Left colon (tissue), 2 donors: ENCODE results near the gene CERS6. TPM values are rescaled to one million over a fixed set of nuclear protein-coding genes. Genes with fewer than 3 reads are reported as not detected.
A peak's percentile ranks its signal among the peaks of the same experiment; 100 is the strongest.

Experiments
- ATAC-seq: fragments of 200-7000 bp; cut with Tn5 transposase; one replicate; pipeline ENCODE4 v1.9.1; 2020; ENCODE audit warnings: mild to moderate bottlenecking, moderate library complexity
- DNase-seq, 2 donors: peaks; one replicate each; pipeline ENCODE4 v3.0.0-alpha.2; 2020
- intact Hi-C, 2 donors: fragments of 100-400 bp; cut with DNase I in 1 of 2; cut with micrococcal nuclease in 1 of 2; formaldehyde crosslinking; loops; one replicate each; pipeline versions ENCODE4 v1.11.2 to v1.14.0; 2022; cut with DNase I, micrococcal nuclease
- total RNA-seq, 2 donors: library from RNA; stranded (reverse); fragmentation: NEBNext Ultra II Directional; extraction: Animal tissue kit (Norgen Biotek cat#: 25700); gene quantifications; one replicate each; pipeline ENCODE4 v1.2.1, GENCODE V29; 2021
- donor health status: DM: no; HTN: no; CAD: no.
- donor health status: DM: yes; HTN: yes; CAD: no.

CERS6 gene
- total RNA-seq, 2 donors from 2014 or later = 64.4 to 67.2 TPM

DNA sequence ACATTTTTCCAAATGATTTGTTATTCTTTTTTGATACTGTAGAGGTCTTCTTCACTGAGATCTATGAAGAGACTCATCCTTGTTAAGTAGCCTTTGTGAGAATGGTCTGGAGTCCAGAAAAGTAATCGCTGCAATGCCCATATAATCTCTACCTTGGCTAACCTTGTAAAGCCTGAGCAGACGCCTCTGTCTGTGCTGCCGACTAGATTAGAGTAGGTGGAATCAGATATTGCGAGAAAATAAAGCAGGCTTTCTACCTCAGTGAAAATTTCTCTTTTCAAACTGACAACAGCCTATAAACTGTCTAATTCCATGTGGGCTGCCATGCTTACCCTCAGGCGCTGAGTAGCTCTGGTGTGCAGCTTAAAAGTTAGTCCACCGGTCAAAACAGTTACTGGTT lies 17.5 kb upstream of the CERS6 start:
- intact Hi-C loops = no loop called here
- ATAC-seq (no peak), DNase-seq (no peak)

DNA sequence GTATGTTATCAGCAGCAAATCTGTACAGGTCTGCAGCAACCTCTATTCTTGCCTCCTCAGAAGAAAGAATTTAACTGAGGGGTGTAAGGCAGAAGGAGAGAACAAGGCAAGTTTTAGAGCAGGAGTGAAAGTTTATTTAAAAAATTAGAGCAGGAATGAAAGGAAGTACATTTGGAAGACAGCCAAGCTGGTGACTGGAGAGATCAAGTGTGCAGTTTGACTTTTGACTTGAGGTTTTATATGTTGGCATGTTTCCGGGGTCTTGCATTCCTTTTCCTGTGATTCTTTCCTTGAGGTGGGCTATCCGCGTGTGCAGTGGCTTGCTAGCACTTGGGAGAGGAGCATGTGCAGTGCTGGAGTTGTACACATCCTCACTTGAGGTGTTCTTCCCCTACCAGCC lies 16.5 kb upstream of the CERS6 start:
- intact Hi-C loops = no loop called here
- DNase-seq = no peak

DNA sequence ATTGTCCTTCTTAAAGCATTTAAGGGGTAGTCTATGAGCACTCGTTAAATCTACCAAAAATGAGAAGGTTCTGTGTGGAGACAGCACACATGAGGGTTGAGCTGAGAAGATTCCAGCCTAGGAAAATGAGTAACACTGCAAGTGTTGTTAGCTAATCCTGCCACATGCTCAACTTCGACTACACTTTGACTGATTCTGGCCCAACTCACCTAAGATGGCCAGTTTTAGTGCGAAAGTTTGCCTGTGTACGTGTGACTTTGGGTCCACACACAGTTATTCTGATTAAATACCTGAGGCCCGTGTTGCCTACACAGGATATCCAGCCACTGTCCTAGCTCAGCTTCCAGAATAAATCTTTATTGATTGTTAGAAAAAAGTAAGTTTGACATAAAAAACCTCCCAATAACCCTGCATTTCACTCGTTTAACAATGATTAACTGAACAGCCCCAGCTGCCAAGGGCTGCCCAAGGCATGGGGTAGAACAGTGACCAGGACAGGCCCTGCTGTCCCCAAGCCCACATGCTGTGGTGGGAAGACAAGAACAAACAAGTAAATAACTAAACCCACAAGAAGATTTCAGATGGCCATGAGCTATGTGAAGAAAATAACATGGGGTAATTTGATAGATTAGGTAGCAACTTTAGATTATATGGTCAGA lies 14.7 kb upstream of the CERS6 start:
- DNase-seq (no peak), ATAC-seq (no peak)
- intact Hi-C loops = no loop called here

More for the DNA sequence above, 16.5 kb upstream of the CERS6 start:
- no peak for ATAC-seq

DNA sequence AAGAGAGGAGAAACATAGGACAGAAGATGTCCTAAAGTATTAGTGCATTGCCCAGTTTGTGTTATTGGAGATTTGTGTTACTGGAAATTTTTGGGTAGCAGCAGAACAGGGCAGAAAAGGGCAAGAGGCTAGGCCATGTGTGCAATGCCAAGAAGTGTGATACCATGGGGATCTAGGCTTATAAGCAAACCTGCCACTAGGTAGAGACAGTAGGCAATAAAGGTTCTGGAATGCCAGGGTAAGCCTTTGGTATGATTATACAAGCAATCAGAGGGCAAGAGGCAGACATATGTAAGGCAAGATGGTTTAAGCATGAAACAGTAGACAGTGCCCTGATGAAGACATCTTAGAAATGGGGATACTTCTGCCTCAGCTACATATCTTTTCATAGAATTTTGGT lies 12.3 kb upstream of the CERS6 start:
- no peak for DNase-seq
- intact Hi-C loops = no loop called here
- ATAC-seq = peak; percentile 67

DNA sequence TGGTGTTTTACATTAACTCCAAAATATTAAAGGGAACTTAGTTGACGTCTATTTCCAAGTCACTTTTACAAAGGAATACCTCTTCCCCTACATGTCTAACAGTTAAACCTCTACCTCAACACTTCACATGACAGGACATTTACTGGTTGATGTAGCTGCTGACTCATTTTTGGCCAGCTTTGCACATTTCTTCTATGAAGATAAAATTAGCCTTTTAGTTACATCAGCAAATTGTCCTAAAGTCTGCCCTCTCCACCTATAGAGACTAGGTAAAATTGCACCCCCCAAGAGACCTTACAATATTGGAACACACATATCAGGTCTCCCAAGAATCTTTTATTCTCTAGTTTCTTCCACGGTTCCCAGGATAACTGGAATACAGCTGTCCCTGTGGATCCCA lies 10.1 kb upstream of the CERS6 start:
- no peak for DNase-seq
- intact Hi-C loops = no loop called here
- no peak for ATAC-seq

DNA sequence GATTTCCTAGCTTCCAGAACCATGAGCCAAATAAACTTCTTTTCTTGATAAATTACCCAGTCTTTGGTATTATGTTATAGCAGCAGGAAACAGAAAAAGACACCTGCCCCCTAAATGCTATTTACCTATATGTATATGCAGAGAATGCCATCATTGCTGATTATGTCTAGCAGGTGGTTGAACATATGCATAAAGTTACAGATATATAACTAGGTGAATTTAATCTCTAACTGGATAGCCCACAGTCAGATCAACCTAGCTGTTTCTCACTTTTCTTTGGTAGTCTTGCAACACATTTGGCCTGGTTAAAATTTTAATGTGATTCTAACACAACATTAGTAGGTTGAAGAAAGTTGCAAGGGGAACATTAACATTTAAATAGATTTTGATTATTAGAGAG lies 7.1 kb upstream of the CERS6 start:
- no peak for DNase-seq
- ATAC-seq = no peak
- intact Hi-C loops = no loop called here

DNA sequence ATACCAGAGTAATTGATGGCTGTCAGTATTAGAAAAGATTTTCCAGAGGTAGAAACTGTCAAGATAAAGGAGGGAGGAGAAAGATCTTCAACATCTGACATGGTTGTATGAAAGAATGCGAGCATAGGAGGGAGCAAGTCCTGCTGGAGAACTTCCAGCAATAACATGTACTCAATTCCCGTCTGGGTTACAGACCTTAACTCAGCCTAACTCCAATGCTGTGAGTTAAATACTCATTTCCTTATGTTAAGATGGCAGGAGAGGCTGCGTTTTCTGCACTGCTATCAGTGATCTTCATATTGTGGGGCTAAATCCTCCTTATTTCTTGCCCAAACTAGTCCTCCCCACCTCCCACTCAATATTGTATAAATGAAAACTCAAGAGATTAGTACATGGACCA lies 6.7 kb upstream of the CERS6 start:
- no peak for ATAC-seq
- intact Hi-C loops = no loop called here

DNA sequence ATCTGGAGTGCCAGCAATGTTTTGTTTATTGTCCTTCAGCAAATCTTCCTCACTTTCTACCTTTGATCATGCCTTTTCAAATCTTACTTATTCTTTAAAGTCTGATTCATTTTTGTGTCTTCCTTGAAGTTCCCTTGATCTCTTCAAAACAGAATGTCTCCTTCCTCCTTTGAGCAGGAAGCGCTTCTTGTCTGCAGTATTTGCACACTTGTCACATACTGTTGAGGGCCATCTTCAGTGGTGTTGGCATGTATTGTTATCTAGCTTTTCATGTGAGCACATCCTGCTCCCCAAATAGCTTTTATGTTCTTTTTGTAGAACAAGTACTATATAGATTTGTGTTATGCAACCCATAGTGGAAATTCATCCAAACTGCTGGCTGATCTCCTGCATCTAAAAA lies 5.9 kb upstream of the CERS6 start:
- DNase-seq (no peak), ATAC-seq (no peak)
- intact Hi-C loops = loop anchor here in 1 of 2 donors (10.0 kb wide), 1 partner anchor 255 kb away; no protein-coding TSS in a partner anchor

More for the DNA sequence above, 6.7 kb upstream of the CERS6 start:
- DNase-seq = no peak

DNA sequence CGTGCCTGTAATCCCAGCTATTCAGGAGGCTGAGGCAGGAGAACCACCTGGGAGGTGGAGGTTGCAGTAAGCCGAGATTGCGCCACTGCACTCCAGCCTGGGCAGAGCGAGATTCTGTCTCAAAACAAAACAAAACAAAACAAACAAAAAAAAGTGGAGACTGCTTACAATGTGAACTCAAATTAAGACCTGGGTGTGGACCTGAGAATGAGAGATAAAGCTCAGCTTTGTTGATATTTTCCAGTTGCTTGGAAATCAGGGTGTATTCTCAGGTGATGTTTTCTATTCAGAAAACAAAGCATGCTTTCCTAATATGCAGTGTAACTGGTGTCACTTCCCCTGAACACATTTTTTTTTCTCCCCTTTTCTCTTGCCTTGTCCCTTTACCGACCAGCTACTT lies 5.3 kb upstream of the CERS6 start:
- intact Hi-C loops = loop anchor here in 1 of 2 donors (10.0 kb wide), 1 partner anchor 254 kb away; no protein-coding TSS in a partner anchor
- DNase-seq = no peak
- ATAC-seq = peak; percentile 7

DNA sequence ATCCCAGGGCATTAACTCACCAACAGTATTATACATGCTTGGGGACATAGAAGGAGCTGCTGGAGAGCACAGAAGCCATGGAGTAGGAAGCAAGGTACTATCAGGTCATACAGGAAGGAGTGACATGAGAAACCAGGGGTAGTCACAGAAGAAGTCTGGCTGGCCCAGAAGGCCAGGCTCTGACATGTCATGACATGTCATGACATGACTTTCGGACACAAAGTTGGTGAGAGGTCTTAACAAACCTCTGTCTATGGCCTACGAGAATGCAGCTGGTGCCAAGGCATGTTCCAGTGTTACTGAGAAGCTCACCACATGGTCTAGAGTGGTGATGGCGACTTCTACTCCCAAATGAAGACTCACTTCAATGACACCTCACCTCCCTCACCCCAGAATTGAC lies 3.3 kb upstream of the CERS6 start:
- no peak for ATAC-seq
- no peak for DNase-seq
- intact Hi-C loops = loop anchor here in 1 of 2 donors (10.0 kb wide), 1 partner anchor 252 kb away; no protein-coding TSS in a partner anchor

DNA sequence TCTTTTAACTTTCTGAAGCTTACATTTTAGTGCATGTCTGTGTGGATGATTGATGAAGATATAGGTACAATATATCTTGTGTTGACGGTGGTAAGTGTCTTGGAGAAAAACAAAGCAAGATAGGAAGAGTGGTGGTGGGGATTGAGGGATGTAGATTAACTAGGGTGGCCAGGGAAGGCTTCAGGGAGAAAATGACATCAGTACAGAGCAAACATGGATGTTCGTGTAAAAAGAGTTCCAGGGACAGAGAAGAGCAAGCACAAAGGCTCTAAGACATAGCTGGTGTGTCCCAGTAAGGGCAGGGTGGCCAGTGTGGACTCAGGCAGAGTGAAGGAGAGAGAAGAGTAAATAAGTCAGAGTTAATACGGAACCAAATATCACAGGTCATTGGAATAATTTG lies 2.7 kb upstream of the CERS6 start:
- intact Hi-C loops = loop anchor here in 1 of 2 donors (10.0 kb wide), 1 partner anchor 251 kb away; no protein-coding TSS in a partner anchor
- no peak for ATAC-seq
- no peak for DNase-seq

DNA sequence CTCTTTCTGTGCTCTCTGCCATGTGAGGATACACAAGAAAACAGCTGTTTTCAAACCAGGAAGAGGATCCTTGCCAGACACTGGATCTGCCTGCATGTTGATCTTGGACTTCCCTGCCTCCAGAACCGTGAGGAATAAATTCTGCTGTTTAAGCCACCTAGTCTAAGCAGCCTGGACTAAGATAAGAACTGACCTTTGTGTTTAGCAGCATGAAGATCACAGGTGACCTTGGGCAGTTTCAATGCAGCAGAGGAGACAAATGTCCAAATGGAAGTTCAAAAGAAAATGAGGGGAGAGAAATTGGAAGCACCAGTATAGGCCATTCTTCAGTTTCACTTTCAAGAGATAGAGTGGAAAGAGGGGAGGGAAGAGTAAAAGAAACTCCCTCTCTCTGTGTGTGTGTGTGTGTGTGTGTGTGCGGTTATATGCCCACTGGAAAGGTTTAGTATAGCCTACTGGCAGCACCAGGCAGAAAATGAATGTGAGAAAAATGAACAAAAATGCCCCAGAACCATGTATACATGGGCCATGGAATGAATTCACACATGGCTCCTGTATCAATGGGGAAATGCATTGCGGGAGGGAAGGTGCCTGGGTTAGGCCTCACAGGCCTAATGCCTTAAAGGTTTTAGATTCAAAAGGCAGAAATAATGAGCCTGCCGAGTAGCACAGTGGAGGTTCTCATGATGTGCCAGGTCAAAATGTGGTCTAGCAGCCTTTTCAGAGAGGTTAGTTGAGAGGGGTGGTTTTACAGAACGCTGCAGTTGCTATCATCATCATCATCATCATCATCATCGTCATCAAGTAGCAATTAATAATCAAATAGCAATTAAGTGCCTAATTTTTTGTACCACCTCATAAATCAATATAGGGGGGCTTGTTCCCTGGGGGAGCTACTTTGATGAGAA lies 1.1 kb upstream of the CERS6 start:
- intact Hi-C loops = loop anchor here in 1 of 2 donors (10.0 kb wide), 1 partner anchor 250 kb away; no protein-coding TSS in a partner anchor
- ATAC-seq = peak; percentile 1

DNA sequence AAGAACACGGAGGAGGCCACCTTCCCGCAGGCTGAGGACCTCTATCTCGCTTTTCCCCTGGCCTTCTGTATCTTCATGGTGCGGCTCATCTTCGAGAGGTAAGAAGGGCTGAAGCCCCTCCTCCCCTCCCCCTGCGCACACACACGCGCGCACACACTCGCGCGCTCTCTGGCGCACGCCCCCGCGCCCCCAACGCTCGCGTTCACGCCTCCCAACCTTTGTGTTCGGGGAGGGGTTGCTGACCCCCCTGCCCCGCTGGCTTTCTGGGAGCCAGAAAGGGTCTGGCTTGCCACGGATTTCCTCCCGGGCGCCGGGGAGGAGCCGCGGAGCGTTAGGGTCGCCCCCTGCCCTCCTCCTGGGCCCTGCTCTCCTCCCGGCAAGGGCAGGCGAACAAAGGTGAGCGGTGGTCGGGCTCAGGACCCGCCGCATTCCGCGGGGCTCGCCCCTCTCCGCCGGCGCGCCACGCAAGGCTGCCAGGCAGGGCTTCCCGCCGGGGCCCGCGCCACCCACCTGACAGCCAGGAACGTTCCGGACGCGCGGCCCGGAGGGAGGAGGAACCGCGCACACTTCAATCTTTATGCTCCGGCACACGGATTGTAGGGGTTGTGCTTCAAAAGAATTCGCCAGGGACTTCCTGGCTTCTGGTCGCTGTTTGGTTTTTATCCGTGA lies 583 bp downstream of the CERS6 start:
- ATAC-seq (peak; percentile 59), DNase-seq (peak; percentile 46 to 64)
- intact Hi-C loops = loop anchor here in 1 of 2 donors (10.0 kb wide), 1 partner anchor 248 kb away; no protein-coding TSS in a partner anchor

More for the DNA sequence above, 1.1 kb upstream of the CERS6 start:
- no peak for DNase-seq

DNA sequence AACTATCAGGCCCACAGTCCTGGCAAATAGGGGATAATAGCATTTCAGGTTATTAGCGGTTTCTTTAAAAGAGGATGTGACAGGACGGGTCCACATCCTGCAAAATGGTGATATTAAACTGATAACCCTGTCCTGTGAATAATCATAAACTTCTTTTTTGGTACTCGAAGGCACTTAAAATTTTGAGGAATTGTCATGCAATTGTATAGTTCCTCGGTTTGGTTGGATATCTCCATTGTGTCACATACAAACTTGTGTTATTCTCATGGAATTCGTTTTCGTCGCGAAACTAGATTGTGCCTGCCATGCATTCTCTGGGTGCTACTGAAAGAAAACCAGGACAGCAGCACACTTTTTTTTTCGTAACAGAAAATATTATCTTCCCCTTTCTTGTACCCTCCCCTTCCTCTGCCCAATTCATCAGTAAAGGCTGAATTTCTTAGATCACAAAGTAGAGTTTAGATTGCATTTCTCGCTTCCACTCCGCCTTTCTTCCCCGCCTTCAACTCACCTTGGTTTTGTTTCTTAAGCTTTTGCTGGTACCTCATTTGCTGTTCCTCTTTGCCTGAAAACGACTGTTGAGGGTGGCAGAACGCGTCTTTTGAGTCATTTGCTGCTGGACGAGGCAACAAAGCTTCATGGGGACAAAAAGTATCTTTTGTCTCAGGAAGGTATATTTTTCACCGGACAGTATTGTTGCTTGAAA lies 1.3 kb downstream of the CERS6 start:
- no peak for DNase-seq
- no peak for ATAC-seq
- intact Hi-C loops = loop anchor here in 1 of 2 donors (10.0 kb wide), 1 partner anchor 247 kb away; no protein-coding TSS in a partner anchor

DNA sequence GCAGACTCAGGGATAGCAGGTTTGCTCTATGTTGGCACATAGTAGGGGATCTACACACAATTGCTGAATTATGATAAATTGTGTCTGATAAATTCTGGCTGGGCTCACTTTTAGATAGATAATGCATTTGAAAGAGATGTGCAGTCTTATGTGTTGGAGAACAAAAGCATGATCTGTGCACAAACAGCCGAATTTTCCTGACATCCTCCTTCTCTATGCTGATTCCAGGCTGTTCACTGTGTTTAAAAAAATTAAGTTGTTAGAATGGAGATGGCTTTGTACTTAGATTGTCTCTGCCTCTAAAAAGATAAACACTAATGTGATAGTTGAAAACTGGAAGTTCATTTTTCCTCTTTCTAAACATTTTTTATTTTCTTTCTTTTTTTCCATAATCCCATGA lies 2.1 kb downstream of the CERS6 start:
- intact Hi-C loops = loop anchor here in 1 of 2 donors (10.0 kb wide), 1 partner anchor 247 kb away; no protein-coding TSS in a partner anchor
- DNase-seq (no peak), ATAC-seq (no peak)

DNA sequence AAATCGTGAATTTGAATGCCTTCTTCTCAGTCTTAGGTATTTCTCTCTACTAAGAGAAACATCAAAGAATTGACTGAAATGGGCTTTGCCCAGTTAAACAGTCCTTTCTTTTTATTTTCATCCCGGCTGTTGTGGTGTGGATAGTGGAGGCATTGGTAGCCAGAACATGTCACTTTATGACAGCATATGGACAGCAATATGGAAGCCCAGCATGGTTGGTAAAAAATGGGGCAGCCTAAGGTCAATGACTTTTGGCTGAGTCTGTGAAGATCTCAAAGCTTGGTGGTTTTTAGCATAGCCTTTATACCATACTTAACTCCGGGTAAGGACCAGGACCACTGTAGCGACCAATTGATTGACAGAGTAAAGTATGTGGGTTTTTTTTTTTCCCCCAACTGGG lies 3.2 kb downstream of the CERS6 start:
- intact Hi-C loops = loop anchor here in 1 of 2 donors (10.0 kb wide), 1 partner anchor 246 kb away; no protein-coding TSS in a partner anchor
- DNase-seq (no peak), ATAC-seq (no peak)

DNA sequence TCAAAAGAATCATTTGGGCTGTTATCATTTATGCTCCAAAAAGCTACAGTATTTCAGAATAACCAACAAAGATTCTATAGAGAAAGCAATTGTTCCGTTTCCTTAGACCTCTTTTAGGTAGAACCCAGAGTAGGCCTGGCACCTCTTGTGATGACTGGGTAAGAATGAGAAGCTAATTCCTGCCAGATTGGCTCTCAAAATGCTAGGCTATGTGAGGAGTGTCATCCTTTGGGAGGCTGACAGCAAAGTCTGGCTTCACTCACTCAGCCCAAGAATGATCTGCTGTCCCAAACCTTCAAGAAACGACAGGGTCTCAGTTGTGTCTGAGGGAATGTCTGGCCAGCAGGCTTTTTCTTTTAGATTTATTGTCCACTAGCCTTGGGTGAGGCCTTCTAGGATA lies 4.5 kb downstream of the CERS6 start:
- intact Hi-C loops = no loop called here
- DNase-seq = no peak
- ATAC-seq = no peak

DNA sequence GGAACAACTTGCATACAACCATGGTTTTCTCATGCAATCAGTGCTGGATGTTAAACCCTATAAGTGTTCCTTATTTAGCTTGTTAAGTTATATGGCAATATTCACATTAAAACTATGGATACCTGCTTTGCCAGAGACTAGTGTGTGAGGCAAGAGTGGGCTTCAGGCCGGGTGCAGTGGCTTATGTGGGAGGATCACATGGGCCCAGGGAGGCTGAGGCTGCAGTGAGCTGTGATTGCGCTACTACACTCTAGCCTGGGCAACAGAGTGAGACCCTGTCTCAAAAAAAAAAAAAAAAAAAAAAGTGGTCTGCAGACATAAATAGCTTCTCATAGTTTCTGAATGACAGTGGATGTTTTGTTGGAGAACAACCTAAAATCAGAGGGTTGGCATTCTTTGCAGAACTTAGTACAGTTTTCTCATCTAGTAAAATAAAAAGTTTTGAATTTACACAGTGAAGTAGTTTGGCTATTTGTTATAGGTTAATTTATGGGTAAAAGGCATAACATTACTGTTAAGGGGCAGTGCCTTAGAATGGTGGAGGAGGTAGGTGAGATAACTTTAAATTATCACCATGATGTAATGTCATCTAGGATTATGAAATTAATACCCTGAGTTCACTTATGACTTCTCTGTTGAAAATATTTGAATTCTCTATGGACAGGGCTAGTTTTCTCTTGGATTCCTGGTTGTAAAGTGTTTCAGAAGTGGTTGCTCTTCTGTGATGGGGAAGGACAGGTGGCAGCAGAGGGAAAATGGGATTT lies 5.3 kb downstream of the CERS6 start:
- DNase-seq (no peak), ATAC-seq (no peak)
- intact Hi-C loops = no loop called here
